ENCODE data around the gene TAF4B.
"Not testable (repeated sequence)": the region's sequence is repeated elsewhere in the genome, so short reads cannot be mapped to it uniquely, and the experiment has no call there.

The TAF4B gene

GRCh38 chr18:26381555-26381954, 155.3 kb downstream of the TAF4B start:
- not testable (repeated sequence) for DNase-seq (ENCODE audit: low read depth)

GRCh38 chr18:26383454-26384270, 157.4 kb downstream of the TAF4B start:
- DNase-seq (ENCODE audit: low read depth), result no peak

GRCh38 chr18:26386002-26386401, 159.8 kb downstream of the TAF4B start:
- DNase-seq (ENCODE audit: low read depth), result no peak

- DNase-seq (ENCODE audit: low read depth), result no peak
Observed at GRCh38 chr18:26386441-26386840, 160.2 kb downstream of the TAF4B start.

GRCh38 chr18:26394047-26394654, 167.9 kb downstream of the TAF4B start:
- no peak for DNase-seq (ENCODE audit: low read depth)

- DNase-seq (ENCODE audit: low read depth), result no peak
Observed at GRCh38 chr18:26397019-26397418, 170.8 kb downstream of the TAF4B start.

GRCh38 chr18:26403491-26403890, 177.2 kb downstream of the TAF4B start:
- DNase-seq (ENCODE audit: low read depth), result no peak

GRCh38 chr18:26405190-26405801, 179.1 kb downstream of the TAF4B start:
- no peak for DNase-seq (ENCODE audit: low read depth)

- no peak for DNase-seq (ENCODE audit: low read depth)
Observed at GRCh38 chr18:26406324-26406723, 180.1 kb downstream of the TAF4B start.

- DNase-seq (ENCODE audit: low read depth), result no peak
Observed at GRCh38 chr18:26406854-26407517, 180.7 kb downstream of the TAF4B start.

- no peak for DNase-seq (ENCODE audit: low read depth)
Observed at GRCh38 chr18:26407736-26408601, 181.7 kb downstream of the TAF4B start.

GRCh38 chr18:26409091-26409490, 182.8 kb downstream of the TAF4B start:
- DNase-seq (ENCODE audit: low read depth), result no peak

- no peak for DNase-seq (ENCODE audit: low read depth)
Observed at GRCh38 chr18:26414901-26415440, 188.7 kb downstream of the TAF4B start.

GRCh38 chr18:26415631-26416030, 189.4 kb downstream of the TAF4B start:
- DNase-seq (ENCODE audit: low read depth), result no peak

GRCh38 chr18:26416652-26417150, 190.5 kb downstream of the TAF4B start:
- DNase-seq (ENCODE audit: low read depth), result no peak

GRCh38 chr18:26417190-26417589, 190.9 kb downstream of the TAF4B start:
- no peak for DNase-seq (ENCODE audit: low read depth)

- no peak for DNase-seq (ENCODE audit: low read depth)
Observed at GRCh38 chr18:26418225-26418624, 192.0 kb downstream of the TAF4B start.

- DNase-seq (ENCODE audit: low read depth), result no peak
Observed at GRCh38 chr18:26419746-26420145, 193.5 kb downstream of the TAF4B start.

GRCh38 chr18:26421503-26421902, 195.3 kb downstream of the TAF4B start:
- no peak for DNase-seq (ENCODE audit: low read depth)

- no peak for DNase-seq (ENCODE audit: low read depth)
Observed at GRCh38 chr18:26421931-26422330, 195.7 kb downstream of the TAF4B start.

- DNase-seq (ENCODE audit: low read depth), result no peak
Observed at GRCh38 chr18:26422472-26423162, 196.4 kb downstream of the TAF4B start.
